H9 (cell line): ENCODE results near the gene IL20RA. TPM values are rescaled to one million over a fixed set of nuclear protein-coding genes. Genes with fewer than 3 reads are reported as not detected.

Experiments
- DNase-seq: peaks from one replicate; pipeline ENCODE4 v3.0.0-alpha.2; 2017
- H2AFZ ChIP-seq: one replicate; pipeline ENCODE4 v1.6.1; 2013; ENCODE audit warnings: mild to moderate bottlenecking, low read length, control low read depth, moderate library complexity
- H2AK5ac ChIP-seq: 2 replicates; pipeline ENCODE4 v1.6.1; 2013; ENCODE audit warnings: low read length, control low read depth, mixed read lengths; ENCODE audit not compliant: insufficient read length
- H2BK120ac ChIP-seq: one replicate; pipeline ENCODE4 v1.6.1; 2013; ENCODE audit warnings: low read depth, mild to moderate bottlenecking, low read length, control low read depth, inconsistent platforms; ENCODE audit not compliant: poor library complexity, severe bottlenecking
- H2BK12ac ChIP-seq: 2 replicates; pipeline ENCODE4 v1.6.1; 2013; ENCODE audit warnings: low read length, control low read depth, mixed read lengths, low read depth; ENCODE audit not compliant: insufficient read length
- H2BK15ac ChIP-seq: 2 replicates; pipeline ENCODE4 v1.6.1; 2013; ENCODE audit warnings: low read depth, low read length, control low read depth
- H2BK20ac ChIP-seq: one replicate; pipeline ENCODE4 v1.6.1; 2013; ENCODE audit warnings: low read depth, mild to moderate bottlenecking, low read length, control low read depth, inconsistent platforms; ENCODE audit not compliant: poor library complexity, severe bottlenecking
- H2BK5ac ChIP-seq: 2 replicates; pipeline ENCODE4 v1.6.1; 2013; ENCODE audit warnings: low read length, control low read depth, mixed read lengths; ENCODE audit not compliant: insufficient read length
- H3K14ac ChIP-seq: 2 replicates; pipeline ENCODE4 v1.6.1; 2013; ENCODE audit warnings: low read length, control low read depth; ENCODE audit not compliant: insufficient read depth
- H3K18ac ChIP-seq: 2 replicates; pipeline ENCODE4 v1.6.1; 2013; ENCODE audit warnings: low read depth, mild to moderate bottlenecking, mixed read lengths, low read length, control low read depth; ENCODE audit not compliant: insufficient read length
- H3K23ac ChIP-seq: 2 replicates; pipeline ENCODE4 v1.6.1; 2013; ENCODE audit warnings: low read length, control low read depth, mixed read lengths, low read depth; ENCODE audit not compliant: insufficient read length
- H3K23me2 ChIP-seq: 2 replicates; pipeline ENCODE4 v1.6.1; 2013; ENCODE audit warnings: low read depth, mild to moderate bottlenecking, mixed read lengths, low read length, control low read depth; ENCODE audit not compliant: insufficient read length, poor library complexity, severe bottlenecking
- H3K27ac ChIP-seq: 2 replicates; pipeline ENCODE4 v1.5.1; 2013; ENCODE audit warnings: low read length, control low read depth, mixed read lengths, low read depth; ENCODE audit not compliant: insufficient read length
- H3K27me3 ChIP-seq: 2 replicates; pipeline ENCODE4 v1.6.1; 2013; ENCODE audit warnings: low read length, control low read depth, inconsistent platforms; ENCODE audit not compliant: insufficient read depth
- H3K4ac ChIP-seq: 2 replicates; pipeline ENCODE4 v1.6.1; 2013; ENCODE audit warnings: low read depth, mild to moderate bottlenecking, control low read depth, inconsistent platforms, low read length, moderate library complexity
- H3K4me1 ChIP-seq: 2 replicates; pipeline ENCODE4 v1.6.1; 2013; ENCODE audit warnings: low read length, control low read depth, inconsistent platforms; ENCODE audit not compliant: insufficient read depth
- H3K4me2 ChIP-seq: 2 replicates; pipeline ENCODE4 v1.6.1; 2013; ENCODE audit warnings: low read length, control low read depth, mixed read lengths; ENCODE audit not compliant: insufficient read length, insufficient read depth
- H3K56ac ChIP-seq: 2 replicates; pipeline ENCODE4 v1.6.1; 2013; ENCODE audit warnings: low read depth, mild to moderate bottlenecking, mixed read lengths, low read length, control low read depth; ENCODE audit not compliant: insufficient read length
- H3K79me1 ChIP-seq: 2 replicates; pipeline ENCODE4 v1.6.1; 2013; ENCODE audit warnings: low read depth, mild to moderate bottlenecking, moderate library complexity, low read length, control low read depth, inconsistent platforms; ENCODE audit not compliant: insufficient read depth, poor library complexity, severe bottlenecking
- H3K79me2 ChIP-seq: 2 replicates; pipeline ENCODE4 v1.6.1; 2013; ENCODE audit warnings: low read length, control low read depth, inconsistent platforms; ENCODE audit not compliant: insufficient read depth
- H3K9ac ChIP-seq: 2 replicates; pipeline ENCODE4 v1.6.1; 2013; ENCODE audit warnings: low read length, control low read depth, mixed read lengths; ENCODE audit not compliant: insufficient read length; ENCODE audit errors: extremely low read depth
- H3K9me3 ChIP-seq: one replicate; pipeline ENCODE4 v1.6.1; 2013; ENCODE audit warnings: low read depth, low read length, inconsistent platforms; ENCODE audit not compliant: control insufficient read depth
- H3T11ph ChIP-seq: one replicate; pipeline ENCODE4 v1.6.1; 2013; ENCODE audit warnings: mild to moderate bottlenecking, low read length, control low read depth, inconsistent platforms
- H4K20me1 ChIP-seq: one replicate; pipeline ENCODE4 v1.6.1; 2013; ENCODE audit not compliant: control insufficient read depth, insufficient read length, insufficient read depth
- H4K5ac ChIP-seq: 2 replicates; pipeline ENCODE4 v1.6.1; 2013; ENCODE audit warnings: low read depth, mild to moderate bottlenecking, mixed read lengths, low read length, control low read depth; ENCODE audit not compliant: insufficient read length
- H4K8ac ChIP-seq: replicated peaks from 2 replicates; pipeline ENCODE4 v1.6.1; 2013; ENCODE audit warnings: low read length, control low read depth, mixed read lengths, low read depth; ENCODE audit not compliant: insufficient read length
- H4K91ac ChIP-seq: 2 replicates; pipeline ENCODE4 v1.6.1; 2013; ENCODE audit warnings: low read depth, mild to moderate bottlenecking, moderate library complexity, mixed read lengths, low read length, control low read depth; ENCODE audit not compliant: insufficient read length
- H3K27ac Mint-ChIP-seq, 3 experiments: 2 replicates in 2 of 3; 3 replicates in 1 of 3; pipeline ENCODE4 v1.8.0; 2020 to 2021; ENCODE audit warnings: mixed read lengths in 3 of 3, mild to moderate bottlenecking in 1 of 3, moderate library complexity in 1 of 3
- H3K27me3 Mint-ChIP-seq: 2 replicates; pipeline ENCODE4 v1.8.0; 2021; ENCODE audit warnings: low read depth, mild to moderate bottlenecking, moderate library complexity, mixed read lengths
- H3K36me3 Mint-ChIP-seq, 3 experiments: 2 replicates in 2 of 3; 3 replicates in 1 of 3; pipeline ENCODE4 v1.8.0; 2020 to 2021; ENCODE audit warnings: low read depth in 3 of 3, mixed read lengths in 3 of 3; ENCODE audit not compliant: insufficient read depth in 1 of 3
- H3K4me1 Mint-ChIP-seq, 2 experiments: 2 replicates each; pipeline ENCODE4 v1.8.0; 2020; ENCODE audit warnings: mixed read lengths in 2 of 2
- H3K4me3 Mint-ChIP-seq, 2 experiments: 2 replicates in 1 of 2; 3 replicates in 1 of 2; pipeline ENCODE4 v1.8.0; 2020 to 2021; ENCODE audit warnings: mild to moderate bottlenecking in 2 of 2, mixed read lengths in 2 of 2, moderate library complexity in 1 of 2
- H3K9me3 Mint-ChIP-seq, 2 experiments: 2 replicates in 1 of 2; 3 replicates in 1 of 2; pipeline ENCODE4 v1.8.0; 2020; ENCODE audit warnings: mild to moderate bottlenecking in 2 of 2, mixed read lengths in 2 of 2, moderate library complexity in 1 of 2
- WGBS: extraction: QIAGEN DNeasy Blood & Tissue Kit; methylation state at CpG from one replicate; pipeline ENCODE4 v1.1.7; 2013; ENCODE audit warnings: missing lambda C conversion rate, low lambda C conversion rate, mixed read lengths; ENCODE audit not compliant: insufficient read length; ENCODE audit errors: extremely low coverage; 5-methylcytosine and 5-hydroxymethylcytosine counted together
- total RNA-seq: library from RNA; stranded (reverse); gene quantifications from 2 replicates; pipeline ENCODE4 v1.2.1, GENCODE V29; 2021
- TF ChIP-seq, protein P1 (sequence below): fragments of 200-600 bp; sonication (generic); conservative IDR thresholded peaks from 3 replicates; pipeline ENCODE4 v1.8.0; 2021; ENCODE audit warnings: antibody characterized with exemption, mild to moderate bottlenecking

The IL20RA gene
- total RNA-seq, 1 experiment from 2014 or later = 0.74 TPM

DNA sequence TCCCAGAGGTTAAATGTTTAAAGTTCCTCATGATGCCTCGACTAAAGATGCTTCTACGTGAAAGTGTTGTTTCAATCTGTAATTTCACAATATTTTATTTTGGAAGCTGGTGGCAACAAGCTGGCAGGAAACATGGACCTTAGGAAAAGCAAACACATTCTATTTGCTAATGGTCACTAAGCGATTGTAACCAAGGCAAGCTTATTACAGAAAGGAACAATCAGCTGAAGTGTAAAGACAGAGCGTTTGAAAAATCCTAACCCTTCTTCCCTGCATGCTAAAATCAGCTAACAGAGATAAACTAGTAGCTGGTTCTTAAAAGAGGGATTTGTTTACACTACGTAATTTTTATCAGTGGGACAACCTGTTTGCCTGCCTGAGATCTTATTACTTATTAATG lies 50.0 kb downstream of the IL20RA start:
- Mint-ChIP-seq H3K4me1 (peaks cover 20 to 26% of the 10 kb centered on the region in 2 experiments), H3K9me3 (no peaks in the 10 kb centered on the region), H3K27me3 (no peaks in the 10 kb centered on the region; the same call in 1 of the 2 replicates), H3K4me3 (no peak overlapping the region), H3K27ac (no peak overlapping the region), H3K36me3 (no peaks in the 10 kb centered on the region)
- peaks cover 4% of the 10 kb centered on the region for H3K23me2 ChIP-seq
- H2BK12ac ChIP-seq = no peak overlapping the region
- no CpG with 5 or more reads among the region's 5 CpGs for WGBS
- H3K56ac ChIP-seq = no peak overlapping the region
- no peak overlapping the region for H2BK120ac ChIP-seq
- TF ChIP-seq, protein P1, sequence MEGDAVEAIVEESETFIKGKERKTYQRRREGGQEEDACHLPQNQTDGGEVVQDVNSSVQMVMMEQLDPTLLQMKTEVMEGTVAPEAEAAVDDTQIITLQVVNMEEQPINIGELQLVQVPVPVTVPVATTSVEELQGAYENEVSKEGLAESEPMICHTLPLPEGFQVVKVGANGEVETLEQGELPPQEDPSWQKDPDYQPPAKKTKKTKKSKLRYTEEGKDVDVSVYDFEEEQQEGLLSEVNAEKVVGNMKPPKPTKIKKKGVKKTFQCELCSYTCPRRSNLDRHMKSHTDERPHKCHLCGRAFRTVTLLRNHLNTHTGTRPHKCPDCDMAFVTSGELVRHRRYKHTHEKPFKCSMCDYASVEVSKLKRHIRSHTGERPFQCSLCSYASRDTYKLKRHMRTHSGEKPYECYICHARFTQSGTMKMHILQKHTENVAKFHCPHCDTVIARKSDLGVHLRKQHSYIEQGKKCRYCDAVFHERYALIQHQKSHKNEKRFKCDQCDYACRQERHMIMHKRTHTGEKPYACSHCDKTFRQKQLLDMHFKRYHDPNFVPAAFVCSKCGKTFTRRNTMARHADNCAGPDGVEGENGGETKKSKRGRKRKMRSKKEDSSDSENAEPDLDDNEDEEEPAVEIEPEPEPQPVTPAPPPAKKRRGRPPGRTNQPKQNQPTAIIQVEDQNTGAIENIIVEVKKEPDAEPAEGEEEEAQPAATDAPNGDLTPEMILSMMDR = no peak
- no peak overlapping the region for H2BK20ac ChIP-seq
- H4K91ac ChIP-seq = no peak overlapping the region
- H3K18ac ChIP-seq = no peak overlapping the region
- no peaks in the 10 kb centered on the region for H3K79me1 ChIP-seq
- H3K79me2 ChIP-seq = no peaks in the 10 kb centered on the region
- H3K9ac ChIP-seq = no peak overlapping the region
- H2AFZ ChIP-seq = no peak overlapping the region
- no peaks in the 10 kb centered on the region for H4K20me1 ChIP-seq
- H3K27me3 ChIP-seq = no peaks in the 10 kb centered on the region
- H3K4me1 ChIP-seq = peaks cover 4% of the 10 kb centered on the region; the same call in 1 of the 2 replicates
- no peaks in the 10 kb centered on the region for H3K9me3 ChIP-seq
- H2BK15ac ChIP-seq = no peak overlapping the region
- H3K14ac ChIP-seq = no peak overlapping the region
- no peak overlapping the region for H3K27ac ChIP-seq
- H2AK5ac ChIP-seq = no peak overlapping the region
- no peak overlapping the region for H3K4me2 ChIP-seq
- no peak overlapping the region for H4K8ac ChIP-seq
- no peak overlapping the region for H3K4ac ChIP-seq
- H2BK5ac ChIP-seq = no peak overlapping the region
- no peak overlapping the region for H3K23ac ChIP-seq
- H4K5ac ChIP-seq = no peak overlapping the region
- no peak for DNase-seq
- H3T11ph ChIP-seq = no peak overlapping the region
